MCF 10A (cell line): ENCODE measurements around the gene SNX2. TPM values are rescaled to one million over a fixed set of nuclear protein-coding genes. Genes with fewer than 3 reads are reported as not detected.

Experiments
- BruUV-seq: library from RNA; stranded (reverse); fragments of 400-500 nt; replicated peaks from 2 replicates; lab custom pipeline; 2021; lab: Mats Ljungman, UMichigan
- CTCF ChIA-PET: fragments of 300-600 bp; sonication (Branson Sonifier 250); formaldehyde crosslinking; extraction: SDS; loops from one replicate; lab custom pipeline; 2021; ENCODE audit warnings: antibody characterized with exemption, inconsistent platforms; lab: Yijun Ruan, JAX
- POLR2A ChIA-PET: fragments of 300-600, 350-650 bp; sonication (Branson Sonifier 250); formaldehyde crosslinking; extraction: SDS; loops from one replicate; lab custom pipeline; 2020; ENCODE audit warnings: antibody characterized with exemption, inconsistent platforms; lab: Yijun Ruan, JAX
- DNase-seq: peaks from one replicate; pipeline ENCODE4 v3.0.0-alpha.2; 2018; ENCODE audit not compliant: unreplicated experiment
- H3K27ac Mint-ChIP-seq: one replicate; pipeline ENCODE4 v1.8.0; 2022; ENCODE audit warnings: mild to moderate bottlenecking, low read depth, mixed read lengths; ENCODE audit not compliant: unreplicated experiment
- H3K27me3 Mint-ChIP-seq: one replicate; pipeline ENCODE4 v1.8.0; 2022; ENCODE audit warnings: mixed read lengths; ENCODE audit not compliant: insufficient read depth, unreplicated experiment
- H3K36me3 Mint-ChIP-seq: one replicate; pipeline ENCODE4 v1.8.0; 2022; ENCODE audit warnings: mild to moderate bottlenecking, moderate library complexity, mixed read lengths; ENCODE audit not compliant: insufficient read depth, unreplicated experiment
- H3K4me1 Mint-ChIP-seq: one replicate; pipeline ENCODE4 v1.8.0; 2022; ENCODE audit warnings: mixed read lengths; ENCODE audit not compliant: insufficient read depth, unreplicated experiment
- H3K4me3 Mint-ChIP-seq: one replicate; pipeline ENCODE4 v1.8.0; 2022; ENCODE audit warnings: mild to moderate bottlenecking, moderate library complexity, mixed read lengths; ENCODE audit not compliant: unreplicated experiment
- H3K9me3 Mint-ChIP-seq: one replicate; pipeline ENCODE4 v1.8.0; 2022; ENCODE audit warnings: mixed read lengths; ENCODE audit not compliant: unreplicated experiment
- intact Hi-C: fragments of 100-400 bp; cut with micrococcal nuclease; formaldehyde crosslinking; loops from 2 replicates; pipeline ENCODE4 v1.14.1; 2022
- total RNA-seq: library from RNA; stranded (reverse); gene quantifications from 2 replicates; pipeline ENCODE4 v1.2.3, GENCODE V29; 2022
- TF ChIP-seq, protein P1 (sequence below): fragments of 200-600 bp; IDR thresholded peaks from one replicate; pipeline ENCODE4 v1.8.0; 2022; ENCODE audit warnings: antibody characterized with exemption, mild to moderate bottlenecking; ENCODE audit not compliant: unreplicated experiment

The SNX2 gene
- total RNA-seq, 1 experiment from 2014 or later, result 120 TPM

GRCh38 chr5:122879076-122879475 is 104.2 kb downstream of the SNX2 start:
- POLR2A ChIA-PET, result interaction anchor here (0.9 to 2.9 kb wide), 5 partner anchors 8 to 19 kb away, joined by 3 to 9 read pairs (median 4); no protein-coding TSS in a partner anchor

More at GRCh38 chr5:122879076-122879475, 104.2 kb downstream of the SNX2 start:
- no peak for DNase-seq
- Mint-ChIP-seq H3K4me1 (peaks cover 25% of the 10 kb centered on the region), H3K9me3 (no peaks in the 10 kb centered on the region), H3K27me3 (no peaks in the 10 kb centered on the region), H3K4me3 (no peak overlapping the region), H3K36me3 (no peaks in the 10 kb centered on the region), H3K27ac (no peak overlapping the region)
- intact Hi-C loops, result no loop called here
- CTCF ChIA-PET, result interaction anchor here (0.6 to 2.3 kb wide), 6 partner anchors 14 to 574 kb away, joined by 3 to 9 read pairs (median 3); no protein-coding TSS in a partner anchor
- TF ChIP-seq, protein P1, sequence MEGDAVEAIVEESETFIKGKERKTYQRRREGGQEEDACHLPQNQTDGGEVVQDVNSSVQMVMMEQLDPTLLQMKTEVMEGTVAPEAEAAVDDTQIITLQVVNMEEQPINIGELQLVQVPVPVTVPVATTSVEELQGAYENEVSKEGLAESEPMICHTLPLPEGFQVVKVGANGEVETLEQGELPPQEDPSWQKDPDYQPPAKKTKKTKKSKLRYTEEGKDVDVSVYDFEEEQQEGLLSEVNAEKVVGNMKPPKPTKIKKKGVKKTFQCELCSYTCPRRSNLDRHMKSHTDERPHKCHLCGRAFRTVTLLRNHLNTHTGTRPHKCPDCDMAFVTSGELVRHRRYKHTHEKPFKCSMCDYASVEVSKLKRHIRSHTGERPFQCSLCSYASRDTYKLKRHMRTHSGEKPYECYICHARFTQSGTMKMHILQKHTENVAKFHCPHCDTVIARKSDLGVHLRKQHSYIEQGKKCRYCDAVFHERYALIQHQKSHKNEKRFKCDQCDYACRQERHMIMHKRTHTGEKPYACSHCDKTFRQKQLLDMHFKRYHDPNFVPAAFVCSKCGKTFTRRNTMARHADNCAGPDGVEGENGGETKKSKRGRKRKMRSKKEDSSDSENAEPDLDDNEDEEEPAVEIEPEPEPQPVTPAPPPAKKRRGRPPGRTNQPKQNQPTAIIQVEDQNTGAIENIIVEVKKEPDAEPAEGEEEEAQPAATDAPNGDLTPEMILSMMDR, result no peak
- BruUV-seq, result no TSS peak

Other genes starting within 250 kb of the SNX2 start
- gene SNX24, start 70.5 kb downstream of the SNX2 start, total RNA-seq, result 97.0 and 98.1 TPM in 2 replicates